Ishikawa (cell line): Measurements from ENCODE around the gene EPYC.

ENCODE experiments used
- CEBPB ChIP-seq: IDR thresholded peaks from 2 replicates; pipeline ENCODE4 v1.6.1; 2012
- CREB1 ChIP-seq: IDR thresholded peaks from 2 replicates; pipeline ENCODE4 v1.6.1; 2012; ENCODE audit warnings: low read depth
- EGR1 ChIP-seq: IDR thresholded peaks from 2 replicates; pipeline ENCODE4 v1.6.1; 2012
- EP300 ChIP-seq: IDR thresholded peaks from 2 replicates; pipeline ENCODE4 v1.6.1; 2012; ENCODE audit warnings: borderline replicate concordance
- FOXM1 ChIP-seq: IDR thresholded peaks from 2 replicates; pipeline ENCODE4 v1.6.1; 2012; ENCODE audit warnings: low read depth, borderline replicate concordance
- NFIC ChIP-seq: IDR thresholded peaks from 2 replicates; pipeline ENCODE4 v1.6.1; 2012
- RAD21 ChIP-seq: IDR thresholded peaks from 2 replicates; pipeline ENCODE4 v1.6.1; 2012; ENCODE audit warnings: low read depth
- TAF1 ChIP-seq: IDR thresholded peaks from 2 replicates; pipeline ENCODE4 v1.6.1; 2012; ENCODE audit warnings: low read depth, mild to moderate bottlenecking
- TCF12 ChIP-seq: IDR thresholded peaks from 2 replicates; pipeline ENCODE4 v1.6.1; 2012; ENCODE audit warnings: low read depth
- TEAD4 ChIP-seq: IDR thresholded peaks from 2 replicates; pipeline ENCODE4 v1.6.1; 2012
- YY1 ChIP-seq: IDR thresholded peaks from 2 replicates; pipeline ENCODE4 v1.6.1; 2012; ENCODE audit warnings: low read depth
- ZBTB7A ChIP-seq: IDR thresholded peaks from 2 replicates; pipeline ENCODE4 v1.6.1; 2012; ENCODE audit warnings: low read depth
- TF ChIP-seq, protein P1 (sequence below): IDR thresholded peaks from 2 replicates; pipeline ENCODE4 v1.6.1; 2012
- TF ChIP-seq, protein P2 (sequence below): IDR thresholded peaks from 2 replicates; pipeline ENCODE4 v1.6.1; 2012
- TF ChIP-seq, protein P3 (sequence below): IDR thresholded peaks from 2 replicates; pipeline ENCODE4 v1.6.1; 2012; ENCODE audit warnings: low read depth, mild to moderate bottlenecking

EPYC gene

DNA sequence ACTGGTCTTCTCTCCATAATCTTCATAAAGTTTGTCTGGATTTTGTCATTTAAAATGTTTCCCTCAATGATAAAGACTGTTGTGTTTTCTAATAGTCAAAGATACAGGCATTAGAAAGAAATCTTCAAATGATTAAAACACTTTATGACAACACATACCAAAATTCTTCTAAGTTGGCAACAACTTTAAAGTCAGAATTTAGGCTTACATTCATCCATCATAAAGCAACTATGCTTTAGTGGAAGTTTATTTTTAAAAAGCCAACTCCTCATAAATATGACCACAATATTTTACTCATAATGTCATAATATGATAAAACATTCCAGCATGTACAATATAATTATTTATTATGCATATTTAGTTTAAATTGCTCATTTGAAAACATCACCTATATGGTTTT, 32.5 kb downstream of the EPYC start:
- no peak for TF ChIP-seq TCF12
- no peak for TF ChIP-seq YY1
- TF ChIP-seq NFIC: no peak
- TF ChIP-seq CEBPB: no peak
- TF ChIP-seq FOXM1: no peak
- TF ChIP-seq, protein P1, sequence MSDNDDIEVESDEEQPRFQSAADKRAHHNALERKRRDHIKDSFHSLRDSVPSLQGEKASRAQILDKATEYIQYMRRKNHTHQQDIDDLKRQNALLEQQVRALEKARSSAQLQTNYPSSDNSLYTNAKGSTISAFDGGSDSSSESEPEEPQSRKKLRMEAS: no peak
- TF ChIP-seq, protein P2, sequence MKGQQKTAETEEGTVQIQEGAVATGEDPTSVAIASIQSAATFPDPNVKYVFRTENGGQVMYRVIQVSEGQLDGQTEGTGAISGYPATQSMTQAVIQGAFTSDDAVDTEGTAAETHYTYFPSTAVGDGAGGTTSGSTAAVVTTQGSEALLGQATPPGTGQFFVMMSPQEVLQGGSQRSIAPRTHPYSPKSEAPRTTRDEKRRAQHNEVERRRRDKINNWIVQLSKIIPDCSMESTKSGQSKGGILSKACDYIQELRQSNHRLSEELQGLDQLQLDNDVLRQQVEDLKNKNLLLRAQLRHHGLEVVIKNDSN: no peak
- no peak for TF ChIP-seq TEAD4
- TF ChIP-seq, protein P3, sequence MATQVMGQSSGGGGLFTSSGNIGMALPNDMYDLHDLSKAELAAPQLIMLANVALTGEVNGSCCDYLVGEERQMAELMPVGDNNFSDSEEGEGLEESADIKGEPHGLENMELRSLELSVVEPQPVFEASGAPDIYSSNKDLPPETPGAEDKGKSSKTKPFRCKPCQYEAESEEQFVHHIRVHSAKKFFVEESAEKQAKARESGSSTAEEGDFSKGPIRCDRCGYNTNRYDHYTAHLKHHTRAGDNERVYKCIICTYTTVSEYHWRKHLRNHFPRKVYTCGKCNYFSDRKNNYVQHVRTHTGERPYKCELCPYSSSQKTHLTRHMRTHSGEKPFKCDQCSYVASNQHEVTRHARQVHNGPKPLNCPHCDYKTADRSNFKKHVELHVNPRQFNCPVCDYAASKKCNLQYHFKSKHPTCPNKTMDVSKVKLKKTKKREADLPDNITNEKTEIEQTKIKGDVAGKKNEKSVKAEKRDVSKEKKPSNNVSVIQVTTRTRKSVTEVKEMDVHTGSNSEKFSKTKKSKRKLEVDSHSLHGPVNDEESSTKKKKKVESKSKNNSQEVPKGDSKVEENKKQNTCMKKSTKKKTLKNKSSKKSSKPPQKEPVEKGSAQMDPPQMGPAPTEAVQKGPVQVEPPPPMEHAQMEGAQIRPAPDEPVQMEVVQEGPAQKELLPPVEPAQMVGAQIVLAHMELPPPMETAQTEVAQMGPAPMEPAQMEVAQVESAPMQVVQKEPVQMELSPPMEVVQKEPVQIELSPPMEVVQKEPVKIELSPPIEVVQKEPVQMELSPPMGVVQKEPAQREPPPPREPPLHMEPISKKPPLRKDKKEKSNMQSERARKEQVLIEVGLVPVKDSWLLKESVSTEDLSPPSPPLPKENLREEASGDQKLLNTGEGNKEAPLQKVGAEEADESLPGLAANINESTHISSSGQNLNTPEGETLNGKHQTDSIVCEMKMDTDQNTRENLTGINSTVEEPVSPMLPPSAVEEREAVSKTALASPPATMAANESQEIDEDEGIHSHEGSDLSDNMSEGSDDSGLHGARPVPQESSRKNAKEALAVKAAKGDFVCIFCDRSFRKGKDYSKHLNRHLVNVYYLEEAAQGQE: no peak
- no peak for TF ChIP-seq RAD21
- no peak for TF ChIP-seq ZBTB7A
- no peak for TF ChIP-seq CREB1
- TF ChIP-seq EP300: no peak
- no peak for TF ChIP-seq EGR1
- no peak for TF ChIP-seq TAF1

DNA sequence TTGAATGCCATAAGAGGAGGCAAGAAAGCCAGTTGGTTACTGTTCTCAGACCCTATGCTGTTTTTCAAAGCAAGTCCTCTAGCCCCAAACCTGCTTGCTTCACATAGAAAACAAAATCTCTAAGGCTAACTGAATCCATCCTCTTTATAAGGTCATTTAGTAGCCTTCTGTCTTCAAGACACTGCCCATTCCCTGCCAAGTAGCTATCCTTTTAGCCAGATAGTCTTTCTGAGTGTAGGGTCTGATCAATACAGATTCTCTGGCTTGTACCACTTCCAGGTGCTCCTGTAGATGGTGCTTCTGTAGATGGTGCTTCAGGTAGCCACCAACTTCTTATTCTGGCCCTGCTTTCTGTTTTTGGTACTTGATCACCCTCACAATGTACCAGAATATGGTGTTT, 33.9 kb downstream of the EPYC start:
- TF ChIP-seq EP300 (no peak), NFIC (no peak), YY1 (no peak), TAF1 (no peak), CEBPB (no peak), EGR1 (no peak), ZBTB7A (no peak), RAD21 (no peak), TCF12 (no peak), FOXM1 (no peak), CREB1 (no peak), TEAD4 (no peak)
- TF ChIP-seq, protein P3: no peak
- TF ChIP-seq, protein P1: no peak
- TF ChIP-seq, protein P2: no peak

DNA sequence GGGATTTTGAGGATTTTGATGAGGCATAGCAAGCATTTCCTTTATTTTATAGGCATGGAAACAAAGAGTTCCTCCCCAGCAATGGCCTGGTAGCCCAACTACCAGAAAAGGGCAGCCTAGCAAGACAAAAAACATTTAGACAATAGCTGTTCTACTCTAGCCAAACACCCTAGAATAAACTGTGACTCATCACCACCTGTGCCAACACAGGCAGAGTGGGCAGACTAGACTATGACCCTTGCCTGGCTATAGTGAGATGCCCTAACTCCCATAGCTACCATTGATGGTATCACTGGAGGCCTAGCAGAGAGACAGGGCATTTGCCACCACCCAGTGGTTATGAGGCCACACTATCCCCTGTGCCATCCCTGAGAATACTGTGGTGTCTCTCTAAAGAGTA, 34.3 kb downstream of the EPYC start:
- no peak for TF ChIP-seq CEBPB
- TF ChIP-seq, protein P1: no peak
- TF ChIP-seq, protein P3: no peak
- TF ChIP-seq, protein P2: no peak
- TF ChIP-seq TAF1: no peak
- no peak for TF ChIP-seq EGR1
- no peak for TF ChIP-seq TEAD4
- no peak for TF ChIP-seq RAD21
- TF ChIP-seq YY1: no peak
- no peak for TF ChIP-seq ZBTB7A
- TF ChIP-seq FOXM1: no peak
- no peak for TF ChIP-seq EP300
- TF ChIP-seq CREB1: no peak
- TF ChIP-seq TCF12: no peak
- TF ChIP-seq NFIC: no peak

DNA sequence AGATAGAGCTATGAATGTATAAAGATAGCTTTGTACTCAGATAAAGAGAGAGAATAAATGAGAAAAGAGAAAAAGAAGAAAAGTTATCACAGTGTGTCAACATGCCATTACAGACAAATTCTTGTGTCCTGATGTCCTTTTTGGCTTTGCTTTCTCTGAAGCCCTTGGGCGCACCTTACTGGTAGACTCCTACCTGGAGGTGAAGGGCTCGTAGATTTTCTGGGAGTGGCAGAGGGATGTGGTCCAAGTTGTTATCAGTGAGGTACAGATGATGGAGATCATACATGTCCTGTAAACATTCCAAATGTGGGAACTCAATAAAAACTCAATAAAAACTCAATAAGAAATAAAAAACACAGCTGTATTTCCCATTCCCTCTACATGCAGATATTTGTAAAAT, 34.9 kb downstream of the EPYC start:
- TF ChIP-seq TCF12 (no peak), EP300 (no peak), RAD21 (no peak), CREB1 (no peak), YY1 (no peak), EGR1 (no peak), TEAD4 (no peak), FOXM1 (no peak)
- TF ChIP-seq, protein P2: no peak
- TF ChIP-seq, protein P3: no peak
